Retinal pigment epithelial cell (primary cell): ENCODE results near the gene MGAT4A.
A peak's percentile ranks its signal among the peaks of the same experiment; 100 is the strongest.
"Not testable (repeated sequence)": the region's sequence is repeated elsewhere in the genome, so short reads cannot be mapped to it uniquely, and the experiment has no call there.

Experiments
- DNase-seq: peaks from one replicate; pipeline ENCODE4 v3.0.0-alpha.2; 2010; ENCODE audit warnings: low read depth
- H3K4me3 ChIP-seq: 2 replicates; pipeline ENCODE4 v1.5.1; 2011; ENCODE audit warnings: mild to moderate bottlenecking, low read length, control low read depth, moderate library complexity
- TF ChIP-seq, protein P1 (sequence below): conservative IDR thresholded peaks from 2 replicates; pipeline ENCODE4 v1.5.1; 2011; ENCODE audit warnings: low read depth, low read length, control low read depth, inconsistent platforms

MGAT4A gene

DNA sequence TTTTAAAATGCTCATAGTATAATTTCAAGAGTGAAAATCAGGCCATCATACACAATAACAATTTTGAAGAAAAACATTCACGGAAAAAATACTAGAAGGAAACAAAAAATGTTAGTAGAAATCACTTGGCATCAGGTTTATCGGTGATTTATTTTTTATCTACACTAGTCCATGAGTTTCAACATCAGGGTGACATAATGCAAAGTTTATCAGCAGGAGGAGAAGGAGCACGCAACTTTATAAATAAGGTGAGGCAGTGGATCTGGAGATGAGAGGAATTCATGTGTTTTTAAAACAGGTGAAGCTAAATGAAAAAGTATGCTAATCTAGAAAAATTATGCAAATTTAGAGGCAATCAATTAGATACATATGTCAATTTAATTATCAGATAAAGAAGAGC, 54.2 kb downstream of the MGAT4A start:
- no peak for DNase-seq
- TF ChIP-seq, protein P1, sequence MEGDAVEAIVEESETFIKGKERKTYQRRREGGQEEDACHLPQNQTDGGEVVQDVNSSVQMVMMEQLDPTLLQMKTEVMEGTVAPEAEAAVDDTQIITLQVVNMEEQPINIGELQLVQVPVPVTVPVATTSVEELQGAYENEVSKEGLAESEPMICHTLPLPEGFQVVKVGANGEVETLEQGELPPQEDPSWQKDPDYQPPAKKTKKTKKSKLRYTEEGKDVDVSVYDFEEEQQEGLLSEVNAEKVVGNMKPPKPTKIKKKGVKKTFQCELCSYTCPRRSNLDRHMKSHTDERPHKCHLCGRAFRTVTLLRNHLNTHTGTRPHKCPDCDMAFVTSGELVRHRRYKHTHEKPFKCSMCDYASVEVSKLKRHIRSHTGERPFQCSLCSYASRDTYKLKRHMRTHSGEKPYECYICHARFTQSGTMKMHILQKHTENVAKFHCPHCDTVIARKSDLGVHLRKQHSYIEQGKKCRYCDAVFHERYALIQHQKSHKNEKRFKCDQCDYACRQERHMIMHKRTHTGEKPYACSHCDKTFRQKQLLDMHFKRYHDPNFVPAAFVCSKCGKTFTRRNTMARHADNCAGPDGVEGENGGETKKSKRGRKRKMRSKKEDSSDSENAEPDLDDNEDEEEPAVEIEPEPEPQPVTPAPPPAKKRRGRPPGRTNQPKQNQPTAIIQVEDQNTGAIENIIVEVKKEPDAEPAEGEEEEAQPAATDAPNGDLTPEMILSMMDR: no peak
- H3K4me3 ChIP-seq: no peak overlapping the region

DNA sequence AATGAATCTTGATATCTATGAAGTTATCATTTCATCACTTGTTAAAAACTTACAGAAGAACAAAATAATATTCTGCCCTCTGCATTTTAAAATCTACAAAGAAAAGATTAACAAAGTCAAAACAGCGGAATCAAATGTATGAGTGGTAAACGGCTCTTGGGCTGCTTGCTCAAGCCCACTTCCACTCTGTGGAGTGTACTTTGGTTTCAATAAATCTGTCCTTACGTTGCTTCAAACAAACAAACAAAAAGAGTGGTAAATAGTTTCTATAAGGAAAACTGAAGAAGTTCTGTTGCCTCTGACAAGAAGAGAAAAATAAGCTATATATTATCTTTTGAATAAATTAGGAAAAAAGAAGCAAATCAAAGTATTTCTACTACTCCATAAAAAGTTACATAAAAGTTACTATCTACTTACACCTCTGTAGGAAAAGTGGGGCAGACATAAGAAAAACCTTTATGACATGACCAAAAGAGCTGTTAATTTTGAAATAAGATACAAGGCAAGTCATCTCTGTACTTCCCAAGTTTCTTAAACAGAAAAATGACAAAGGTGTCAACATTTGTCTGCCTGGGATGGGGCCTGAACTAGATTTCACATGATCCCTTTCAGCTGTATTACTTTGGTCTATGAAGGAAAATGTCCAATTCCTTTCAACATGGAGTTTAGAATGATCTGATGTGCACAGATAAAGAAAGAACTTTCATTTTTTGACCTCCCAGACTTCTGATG, 56.5 kb downstream of the MGAT4A start:
- no peak for DNase-seq
- TF ChIP-seq, protein P1: no peak
- no peak overlapping the region for H3K4me3 ChIP-seq

DNA sequence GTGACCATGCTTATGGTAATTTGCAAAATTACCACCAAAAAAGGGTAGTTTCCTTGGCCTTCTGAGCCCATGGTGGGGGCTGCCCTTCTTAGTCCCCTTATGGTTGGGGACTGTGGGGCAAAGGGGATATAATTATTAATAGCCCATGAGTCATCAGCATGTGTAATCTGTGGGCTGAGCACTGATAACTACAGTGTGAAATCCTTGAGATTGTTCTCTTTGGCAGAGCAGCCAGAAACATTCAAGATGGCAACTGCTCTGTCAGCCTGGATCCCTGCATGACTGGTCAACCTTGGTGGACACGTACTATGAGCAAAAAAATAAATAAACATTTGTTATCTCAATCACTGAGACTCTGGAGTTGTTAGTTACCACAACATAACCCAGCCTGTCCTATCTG, 61.3 kb downstream of the MGAT4A start:
- DNase-seq: peak; percentile 11
- TF ChIP-seq, protein P1: no peak
- H3K4me3 ChIP-seq: no peak overlapping the region

DNA sequence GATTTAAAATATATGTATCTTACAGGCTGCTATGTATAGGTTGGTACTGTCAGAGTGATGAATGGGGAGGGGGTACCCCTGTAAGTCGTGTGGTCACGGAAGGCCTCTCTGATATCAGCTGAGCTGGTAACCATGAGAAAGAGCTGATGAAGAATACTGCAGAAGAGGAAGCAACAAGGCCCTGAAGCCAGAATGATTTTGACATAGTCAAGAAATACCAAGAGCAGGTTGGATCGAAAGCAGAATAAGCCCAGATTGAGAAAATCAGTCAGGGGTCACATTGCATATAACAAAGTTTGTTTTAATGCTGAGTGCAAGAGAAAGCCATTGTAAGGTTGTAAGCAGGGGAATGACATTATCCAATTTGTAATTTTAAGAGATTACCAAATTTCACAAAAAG, 65.3 kb downstream of the MGAT4A start:
- DNase-seq: no peak
- TF ChIP-seq, protein P1: no peak
- no peak overlapping the region for H3K4me3 ChIP-seq

DNA sequence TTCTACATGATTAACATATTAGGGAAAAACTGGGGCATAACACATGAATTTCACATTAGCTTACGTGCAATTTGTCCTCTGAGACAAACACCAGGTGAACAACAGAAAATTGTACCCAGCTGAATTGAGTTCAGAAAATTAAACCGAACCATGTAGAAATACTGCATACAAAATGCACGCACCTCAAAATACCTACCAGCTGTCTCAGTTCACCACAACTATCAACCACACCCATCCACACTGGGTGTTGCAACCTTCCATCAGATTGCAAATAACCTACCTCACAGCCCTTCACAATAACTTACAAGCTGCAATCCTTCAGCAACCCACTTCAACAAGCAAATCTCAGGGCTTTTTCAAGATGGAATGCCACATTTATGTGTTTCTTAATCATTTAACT, 66.6 kb downstream of the MGAT4A start:
- DNase-seq: no peak
- no peak overlapping the region for H3K4me3 ChIP-seq
- TF ChIP-seq, protein P1: no peak

DNA sequence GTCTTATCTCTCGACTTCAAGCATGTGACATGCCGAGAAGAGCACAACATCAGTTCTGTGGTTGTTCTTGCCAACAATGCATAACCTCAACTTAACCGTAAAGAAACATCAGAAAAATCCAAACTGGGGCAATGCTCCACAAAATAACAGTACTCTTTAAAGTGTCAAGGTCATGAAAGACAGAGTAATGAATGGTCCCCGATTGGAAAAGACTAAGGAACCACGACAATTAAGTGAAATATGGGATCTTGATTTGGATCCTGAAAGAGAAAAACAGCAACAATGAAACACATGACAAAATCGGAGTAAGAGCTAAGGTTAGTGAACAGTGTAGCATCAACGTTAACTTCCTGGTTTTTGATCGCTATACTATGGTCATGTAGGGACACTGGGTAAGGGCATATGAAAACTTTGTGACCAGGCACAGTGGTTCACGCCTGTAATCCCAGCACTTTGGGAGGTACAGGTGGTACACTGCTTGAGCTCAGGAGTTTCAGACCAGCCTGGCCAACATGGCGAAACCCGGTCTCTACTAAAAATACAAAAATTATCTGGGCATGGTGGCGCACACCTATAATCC, 67.3 kb downstream of the MGAT4A start:
- DNase-seq: no peak
- no peak overlapping the region for H3K4me3 ChIP-seq
- TF ChIP-seq, protein P1: no peak

DNA sequence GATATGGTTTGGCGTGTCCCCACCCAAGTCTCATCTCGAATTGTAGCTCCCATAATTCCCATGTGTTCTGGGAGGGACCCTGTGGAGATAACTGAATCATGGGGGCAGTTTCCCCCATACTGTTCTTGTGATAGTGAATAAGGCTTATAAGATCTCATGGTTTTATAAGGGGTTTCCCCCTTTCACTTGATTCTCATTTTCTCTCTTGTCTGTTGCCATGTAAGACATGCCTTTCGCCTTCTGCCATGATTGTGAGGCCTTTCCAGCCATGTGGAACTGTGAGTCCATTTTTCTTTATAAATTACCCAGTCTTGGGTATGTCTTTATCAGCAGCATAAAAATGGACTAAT, 71.5 kb downstream of the MGAT4A start:
- not testable (repeated sequence) for H3K4me3 ChIP-seq, DNase-seq
